Heart right ventricle (tissue), 16 donors: ENCODE measurements around the gene GTF2A1. TPM values are rescaled to one million over a fixed set of nuclear protein-coding genes. Genes with fewer than 3 reads are reported as not detected.

Experiments used
- ATAC-seq, 8 donors: fragments of 200-7000 bp; cut with Tn5 transposase; one replicate each; pipeline ENCODE4 v1.9.1; 2020; ENCODE audit warnings: mild to moderate bottlenecking in 8 of 8, moderate library complexity in 8 of 8, moderate number of reproducible peaks in 1 of 8
- DNase-seq, 2 donors: peaks; one replicate each; pipeline ENCODE4 v3.0.0-alpha.2; 2020
- H3K27ac ChIP-seq, 10 donors: fragments of 200-600 bp; sonication (generic) in 2 of 10; one replicate each; pipeline versions ENCODE4 v1.5.0 to v1.8.0; 2020 to 2022; ENCODE audit warnings: mild to moderate bottlenecking in 3 of 10
- H3K27me3 ChIP-seq, 7 donors: fragments of 200-600 bp; one replicate each; pipeline ENCODE4 v1.8.0; 2021 to 2022; ENCODE audit warnings: mild to moderate bottlenecking in 2 of 7
- H3K36me3 ChIP-seq, 9 donors: fragments of 200-600 bp; sonication (generic) in 1 of 9; one replicate each; pipeline versions ENCODE4 v1.5.0 to v1.8.0; 2020 to 2022; ENCODE audit warnings: mild to moderate bottlenecking in 2 of 9
- H3K4me1 ChIP-seq, 9 donors: fragments of 200-600 bp; sonication (generic) in 1 of 9; one replicate each; pipeline versions ENCODE4 v1.5.0 to v1.8.0; 2020 to 2022; ENCODE audit warnings: mild to moderate bottlenecking in 4 of 9
- H3K4me3 ChIP-seq, 10 donors: fragments of 200-600 bp; sonication (generic) in 2 of 10; one replicate each; pipeline versions ENCODE4 v1.5.0 to v1.8.0; 2020 to 2022; ENCODE audit warnings: mild to moderate bottlenecking in 7 of 10, moderate library complexity in 2 of 10
- H3K9me3 ChIP-seq, 11 donors: fragments of 200-600 bp in 10 of 11; sonication (generic) in 2 of 11; one replicate each; pipeline versions ENCODE4 v1.5.0 to v1.8.0; 2013 to 2022; ENCODE audit warnings: mild to moderate bottlenecking in 2 of 11, control low read depth in 1 of 11, moderate library complexity in 1 of 11
- WGBS, 2 donors: extraction: QIAGEN DNeasy Blood & Tissue Kit; methylation state at CpG; one replicate each; pipeline ENCODE4 v1.1.7; 2013; ENCODE audit warnings: inconsistent platforms in 1 of 2; 5-methylcytosine and 5-hydroxymethylcytosine counted together
- intact Hi-C, 10 donors: fragments of 100-400 bp; cut with DNase I; formaldehyde crosslinking; loops; one replicate each; pipeline versions ENCODE4 v1.11.1 to v1.14.2; 2022
- polyA plus RNA-seq, 2 donors: library from polyadenylated mRNA; stranded (reverse); fragments of 200-250 nt; gene quantifications; one replicate each; pipeline ENCODE4 v1.2.3, GENCODE V29; 2013
- total RNA-seq, 10 donors: library from RNA; stranded (reverse); fragmentation: NEBNext Ultra II Directional in 3 of 10; extraction: Animal tissue kit (Norgen Biotek cat#: 25700) in 3 of 10; gene quantifications; one replicate each; pipeline versions ENCODE4 v1.2.1 to v1.2.4, GENCODE V29; 2021 to 2023
- TF ChIP-seq, protein P1 (sequence below), 9 donors: fragments of 200-600 bp; sonication (generic) in 2 of 9; IDR thresholded peaks; one replicate each; pipeline versions ENCODE4 v1.5.0 to v1.8.0; 2021 to 2022; ENCODE audit warnings: antibody characterized with exemption in 9 of 9, mild to moderate bottlenecking in 5 of 9, moderate library complexity in 1 of 9
- donor health status: Arrhythmogenic right ventricular cardiomyopathy.
- donor health status: ischemic (EF 13 %, LVEDD 7.1; RV severe dilation, severe dysfunction).
- donor health status: healthy with polysubstance abuse.
- donor health status: DM: no; HTN: yes; CAD: no.
- donor health status: DM: no; HTN: no; CAD: no.
- donor health status: ischemic (EF 25% LVEDD 6.9; RV normal size, moderate dysfunction).
- donor health status: ischemic (EF 25% LVEDD 5.7; RV mildly dilated, moderate dysfunction).
- donor health status: healthy.
- donor health status: DM: yes; HTN: yes; CAD: no.
- donor health status: Ischemic cardiomyopathy.
- donor health status: ischemic (EF 35%, LVEDD 5.7; RV mildly dilated, moderate dysfunction).
- donor health status: nonischemic (EF 11% LVEDD 7.7; RV severe dilation, severe dysfunction).
- donor health status: DM: yes; HTN: yes; CAD: no.
- donor health status: PGD.
- donor health status: ischemic (EF 29% LVEDD 5.4; RV normal size, mild dysfunction).
- donor health status: nonischemic (EF 23%, LVEDD 6.1; RV moderate dilation, normal function).

GTF2A1 gene
- total and polyA plus RNA-seq, 12 donors, result 4.3 to 28.3 (median 22.2) TPM

DNA sequence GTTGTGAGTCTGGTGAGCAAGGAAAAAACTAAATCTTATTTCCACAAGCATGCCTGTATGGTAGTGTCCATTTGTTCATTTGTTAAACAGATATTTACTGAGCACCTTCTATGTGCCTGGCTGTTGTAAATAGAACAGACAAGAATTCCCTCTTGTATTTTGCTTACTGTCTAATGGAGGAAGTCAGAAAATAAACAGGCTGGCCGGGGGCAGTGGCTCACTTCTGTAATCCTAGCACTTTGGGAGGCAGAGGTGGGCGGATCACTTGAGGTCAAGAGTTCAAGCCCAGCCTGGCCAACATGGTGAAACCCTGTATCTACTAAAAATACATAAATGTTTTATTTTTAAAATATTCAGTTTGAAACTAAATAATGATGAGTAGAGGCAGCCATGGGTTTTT lies 79.3 kb downstream of the GTF2A1 start:
- TF ChIP-seq, protein P1, sequence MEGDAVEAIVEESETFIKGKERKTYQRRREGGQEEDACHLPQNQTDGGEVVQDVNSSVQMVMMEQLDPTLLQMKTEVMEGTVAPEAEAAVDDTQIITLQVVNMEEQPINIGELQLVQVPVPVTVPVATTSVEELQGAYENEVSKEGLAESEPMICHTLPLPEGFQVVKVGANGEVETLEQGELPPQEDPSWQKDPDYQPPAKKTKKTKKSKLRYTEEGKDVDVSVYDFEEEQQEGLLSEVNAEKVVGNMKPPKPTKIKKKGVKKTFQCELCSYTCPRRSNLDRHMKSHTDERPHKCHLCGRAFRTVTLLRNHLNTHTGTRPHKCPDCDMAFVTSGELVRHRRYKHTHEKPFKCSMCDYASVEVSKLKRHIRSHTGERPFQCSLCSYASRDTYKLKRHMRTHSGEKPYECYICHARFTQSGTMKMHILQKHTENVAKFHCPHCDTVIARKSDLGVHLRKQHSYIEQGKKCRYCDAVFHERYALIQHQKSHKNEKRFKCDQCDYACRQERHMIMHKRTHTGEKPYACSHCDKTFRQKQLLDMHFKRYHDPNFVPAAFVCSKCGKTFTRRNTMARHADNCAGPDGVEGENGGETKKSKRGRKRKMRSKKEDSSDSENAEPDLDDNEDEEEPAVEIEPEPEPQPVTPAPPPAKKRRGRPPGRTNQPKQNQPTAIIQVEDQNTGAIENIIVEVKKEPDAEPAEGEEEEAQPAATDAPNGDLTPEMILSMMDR (IDR thresholded peaks at IDR 0.05), result no peak
- WGBS, 2 donors, result 60 to 68% methylated on average over 2 of the region's 2 CpGs
- Histone ChIP-seq H3K27ac (no peak overlapping the region), H3K36me3 (no peaks in the 10 kb centered on the region), H3K27me3 (no peaks in the 10 kb centered on the region), H3K4me3 (no peak overlapping the region), H3K9me3 (no peaks in the 10 kb centered on the region), H3K4me1 (peaks cover 0 to 6% (median 0%) of the 10 kb centered on the region in 9 donors)
- ATAC-seq (no peak), DNase-seq (no peak)
- intact Hi-C loops, result no loop called here

DNA sequence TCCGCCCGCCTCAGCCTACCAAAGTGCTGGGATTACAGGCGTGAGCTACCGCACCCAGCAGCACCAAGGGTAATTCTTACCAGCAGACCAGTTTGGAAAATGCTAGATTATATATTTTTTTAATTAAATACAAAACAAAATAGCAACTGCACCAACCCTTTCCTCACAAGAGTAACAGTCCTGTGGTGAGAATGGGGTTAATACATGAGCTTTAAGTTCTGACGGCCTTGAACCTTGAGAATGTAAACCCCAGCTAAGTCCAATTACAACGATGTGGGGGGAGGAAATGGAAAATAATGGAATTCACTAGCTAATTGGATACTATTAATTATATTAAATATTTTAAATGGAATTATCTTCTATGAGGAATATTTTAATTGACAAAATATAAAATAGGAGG lies 82.3 kb downstream of the GTF2A1 start:
- Histone ChIP-seq H3K27ac (no peak overlapping the region), H3K4me3 (no peak overlapping the region), H3K9me3 (peaks cover 0 to 10% (median 0%) of the 10 kb centered on the region in 11 donors), H3K36me3 (no peaks in the 10 kb centered on the region), H3K27me3 (no peaks in the 10 kb centered on the region), H3K4me1 (peaks cover 0 to 6% (median 0%) of the 10 kb centered on the region in 9 donors)
- DNase-seq, result no peak
- TF ChIP-seq, protein P1 (IDR thresholded peaks at IDR 0.05), result no peak
- intact Hi-C loops, result no loop called here
- ATAC-seq, result no peak
- 89% methylated on average over 6 of the region's 6 CpGs for WGBS, 2 donors

DNA sequence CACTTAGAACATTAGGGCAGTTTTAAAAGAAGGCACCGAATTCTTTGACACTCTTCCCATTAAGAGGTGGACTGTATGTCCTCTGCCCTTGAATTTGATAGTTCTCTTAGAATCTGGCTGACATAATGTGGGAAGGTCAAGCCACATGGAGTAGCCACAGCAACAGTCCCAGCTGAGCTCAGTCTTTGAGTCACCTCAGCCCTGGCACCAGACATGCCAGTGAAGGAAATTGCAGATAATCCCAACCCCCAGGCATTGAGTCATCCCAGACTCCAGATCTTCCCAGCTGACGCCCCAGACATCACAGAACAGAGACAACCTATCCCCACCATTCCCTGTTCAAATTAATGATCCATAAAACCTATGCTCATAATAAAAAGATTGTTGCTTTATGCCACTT lies 83.4 kb downstream of the GTF2A1 start:
- WGBS, 2 donors, result 61 to 85% methylated on average over 2 of the region's 2 CpGs
- no peaks in the 10 kb centered on the region for H3K36me3 ChIP-seq
- H3K4me3 ChIP-seq, result no peak overlapping the region
- intact Hi-C loops, result no loop called here
- no peak overlapping the region for H3K27ac ChIP-seq
- ATAC-seq, result no peak
- no peaks in the 10 kb centered on the region for H3K27me3 ChIP-seq
- DNase-seq, result no peak
- H3K9me3 ChIP-seq, result peaks cover 0 to 10% (median 0%) of the 10 kb centered on the region in 11 donors
- H3K4me1 ChIP-seq, result peaks cover 0 to 6% (median 0%) of the 10 kb centered on the region in 9 donors
- TF ChIP-seq, protein P1 (IDR thresholded peaks at IDR 0.05), result no peak

DNA sequence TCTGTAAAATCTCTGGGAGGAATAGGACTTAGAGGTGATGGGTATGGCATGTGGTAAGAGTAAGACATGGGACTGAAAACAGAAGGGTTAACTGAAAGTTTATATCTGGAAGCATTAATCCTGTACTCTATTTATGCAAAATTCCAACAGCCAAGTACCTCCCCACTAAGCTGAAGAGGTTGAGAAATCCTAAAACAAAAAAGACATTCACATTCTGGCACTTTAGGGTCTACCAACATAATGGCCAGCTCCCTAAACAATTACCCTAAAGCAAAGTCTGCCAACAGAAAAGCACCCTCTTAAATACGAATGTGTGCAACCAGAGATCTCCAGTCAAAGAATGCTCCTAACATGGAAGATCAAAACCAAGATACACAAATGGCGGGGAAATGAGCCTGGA lies 87.4 kb downstream of the GTF2A1 start:
- no peaks in the 10 kb centered on the region for H3K4me1 ChIP-seq
- DNase-seq (no peak), ATAC-seq (no peak)
- peaks cover 0 to 10% (median 0%) of the 10 kb centered on the region in 11 donors for H3K9me3 ChIP-seq
- no peaks in the 10 kb centered on the region for H3K36me3 ChIP-seq
- TF ChIP-seq, protein P1 (IDR thresholded peaks at IDR 0.05), result no peak
- no peaks in the 10 kb centered on the region for H3K27me3 ChIP-seq
- intact Hi-C loops, result no loop called here
- WGBS, 2 donors, result 79 to 84% methylated on average over 2 of the region's 2 CpGs
- no peak overlapping the region for H3K4me3 ChIP-seq
- H3K27ac ChIP-seq, result no peak overlapping the region
